Endothelial cell of umbilical vein (primary cell): ENCODE results near the gene GARS1. TPM values are rescaled to one million over a fixed set of nuclear protein-coding genes. Genes with fewer than 3 reads are reported as not detected.

Experiments
- BruUV-seq: library from RNA; stranded (reverse); fragments of 400-500 nt; replicated peaks from 2 replicates; lab custom pipeline; 2021; lab: Mats Ljungman, UMichigan
- CTCF ChIA-PET: fragments of 300-600, 350-600 bp; sonication (Branson Sonifier 250); formaldehyde crosslinking; loops from one replicate; lab custom pipeline; 2021; ENCODE audit warnings: antibody characterized with exemption, inconsistent platforms; lab: Charles Lee
- POLR2A ChIA-PET: fragments of 300-600, 350-600 bp; sonication (Branson Sonifier 250); formaldehyde crosslinking; loops from one replicate; lab custom pipeline; 2021; ENCODE audit warnings: antibody characterized with exemption, inconsistent platforms; lab: Charles Lee
- DNase-seq: peaks from one replicate; pipeline ENCODE4 v3.0.0-alpha.2; 2011; ENCODE audit warnings: low read depth, low spot score
- FAIRE-seq: peaks from 2 replicates; lab custom pipeline; 2011; peaks lifted over from hg19 to GRCh38; lab: Jason Lieb, UNC
- H2AFZ ChIP-seq: 2 replicates; pipeline ENCODE4 v1.6.0; 2012; ENCODE audit warnings: low read depth, low read length, control low read depth, inconsistent platforms
- H3K27ac ChIP-seq: 2 replicates; pipeline ENCODE4 v1.5.1; 2011; ENCODE audit warnings: low read depth, mild to moderate bottlenecking, control low read depth, low read length, moderate library complexity; ENCODE audit not compliant: insufficient read depth
- H3K27me3 ChIP-seq, 2 experiments: 2 replicates each; pipeline versions ENCODE4 v1.6.0 to v1.6.1; 2011; ENCODE audit warnings: low read length in 2 of 2, mixed read lengths in 1 of 2; ENCODE audit not compliant: control insufficient read depth in 2 of 2, insufficient read depth in 2 of 2
- H3K36me3 ChIP-seq, 2 experiments: 2 replicates in 1 of 2; 3 replicates in 1 of 2; pipeline ENCODE4 v1.5.1; 2011; ENCODE audit warnings: low read length in 2 of 2, mild to moderate bottlenecking in 1 of 2, moderate library complexity in 1 of 2; ENCODE audit not compliant: control insufficient read depth in 2 of 2, insufficient read depth in 2 of 2; ENCODE audit errors: extremely low read depth in 1 of 2
- H3K4me1 ChIP-seq: 3 replicates; pipeline ENCODE4 v1.5.1; 2011; ENCODE audit warnings: mild to moderate bottlenecking, low read length; ENCODE audit not compliant: control insufficient read depth, insufficient read depth; ENCODE audit errors: extremely low read depth
- H3K4me2 ChIP-seq: 2 replicates; pipeline ENCODE4 v1.6.1; 2011; ENCODE audit warnings: low read length, control low read depth, mixed read lengths; ENCODE audit not compliant: insufficient read depth
- H3K4me3 ChIP-seq, 3 experiments: fragments of 200-600 bp in 1 of 3; sonication (generic), shearing (Covaris generic) in 1 of 3; replicated peaks in 1 of 3; 2 replicates each; pipeline ENCODE4 v1.5.1; 2011 to 2016; ENCODE audit warnings: control low read depth in 3 of 3, low read length in 3 of 3, mild to moderate bottlenecking in 2 of 3, inconsistent platforms in 1 of 3, low read depth in 1 of 3, moderate library complexity in 1 of 3; ENCODE audit not compliant: insufficient read depth in 1 of 3
- H3K79me2 ChIP-seq: 2 replicates; pipeline ENCODE4 v1.6.0; 2012; ENCODE audit warnings: low read length, inconsistent platforms; ENCODE audit not compliant: control insufficient read depth, insufficient read depth
- H3K9ac ChIP-seq: replicated peaks from 2 replicates; pipeline ENCODE3; 2011; ENCODE audit warnings: low read length, control low read depth; ENCODE audit not compliant: insufficient read depth; ENCODE audit errors: extremely low read depth
- H3K9me1 ChIP-seq: replicated peaks from 3 replicates; pipeline ENCODE4 v1.6.0; 2011; ENCODE audit warnings: mild to moderate bottlenecking, low read length; ENCODE audit not compliant: control insufficient read depth, insufficient read depth; ENCODE audit errors: extremely low read depth
- H3K9me3 ChIP-seq: replicated peaks from 2 replicates; pipeline ENCODE4 v1.5.1; 2012; ENCODE audit warnings: low read length, inconsistent platforms; ENCODE audit not compliant: control insufficient read depth, insufficient read depth
- H4K20me1 ChIP-seq: replicated peaks from 2 replicates; pipeline ENCODE3; 2011; ENCODE audit warnings: mild to moderate bottlenecking, low read length; ENCODE audit not compliant: control insufficient read depth, insufficient read depth; ENCODE audit errors: extremely low read depth
- EZH2 ChIP-seq: IDR thresholded peaks from 2 replicates; pipeline ENCODE4 v1.6.1; 2012; ENCODE audit warnings: borderline replicate concordance, low read depth, mild to moderate bottlenecking, moderate library complexity, low read length, inconsistent platforms; ENCODE audit not compliant: severe bottlenecking
- MYC ChIP-seq: IDR thresholded peaks from one replicate; pipeline ENCODE4 v1.6.1; 2011; ENCODE audit warnings: mild to moderate bottlenecking, low read depth, low read length
- POLR2AphosphoS5 ChIP-seq: IDR thresholded peaks from 2 replicates; pipeline ENCODE4 v1.6.1; 2012; ENCODE audit warnings: low read depth, mild to moderate bottlenecking, control low read depth, low read length, moderate library complexity; ENCODE audit not compliant: insufficient read depth
- dilution Hi-C: fragments of 300-500 bp; cut with MboI; formaldehyde crosslinking; loops from one replicate; pipeline ENCODE4 v1.15.0; 2019; ENCODE audit warnings: low sequenced_read_pairs; ENCODE audit not compliant: extremely low pct_ligation_motif_present
- intact Hi-C: fragments of 100-400 bp; cut with micrococcal nuclease; formaldehyde crosslinking; loops from one replicate; pipeline ENCODE4 v1.10.0; 2022
- polyA plus RNA-seq, 4 experiments: library from polyadenylated mRNA; depleted of rRNA in 3 of 4; stranded (reverse) in 3 of 4; unstranded in 1 of 4; fragments of >200 nt; gene quantifications; 2 replicates each; pipeline versions ENCODE4 v1.2.1 to v1.2.3, GENCODE V29; 2011 to 2012; ENCODE audit warnings: missing spikeins in 1 of 4
- total RNA-seq: library from RNA; stranded (reverse); gene quantifications from 2 replicates; pipeline ENCODE4 v1.2.3, GENCODE V29; 2021
- TF ChIP-seq, protein P1 (sequence below), 2 donors: IDR thresholded peaks; 1 replicate in 1 of 2; 2 replicates in 1 of 2; pipeline ENCODE4 v1.5.1; 2011; ENCODE audit warnings: low read length in 2 of 2, mild to moderate bottlenecking in 2 of 2, moderate library complexity in 2 of 2, control low read depth in 1 of 2, inconsistent platforms in 1 of 2, low read depth in 1 of 2; ENCODE audit not compliant: insufficient read depth in 1 of 2; ENCODE audit errors: extremely low read depth in 1 of 2

The GARS1 gene
- total and polyA plus RNA-seq, 2 donors (not counting 3 experiments of a cell fraction or from before 2014, with no cell fraction given) = 194 to 295 TPM

DNA sequence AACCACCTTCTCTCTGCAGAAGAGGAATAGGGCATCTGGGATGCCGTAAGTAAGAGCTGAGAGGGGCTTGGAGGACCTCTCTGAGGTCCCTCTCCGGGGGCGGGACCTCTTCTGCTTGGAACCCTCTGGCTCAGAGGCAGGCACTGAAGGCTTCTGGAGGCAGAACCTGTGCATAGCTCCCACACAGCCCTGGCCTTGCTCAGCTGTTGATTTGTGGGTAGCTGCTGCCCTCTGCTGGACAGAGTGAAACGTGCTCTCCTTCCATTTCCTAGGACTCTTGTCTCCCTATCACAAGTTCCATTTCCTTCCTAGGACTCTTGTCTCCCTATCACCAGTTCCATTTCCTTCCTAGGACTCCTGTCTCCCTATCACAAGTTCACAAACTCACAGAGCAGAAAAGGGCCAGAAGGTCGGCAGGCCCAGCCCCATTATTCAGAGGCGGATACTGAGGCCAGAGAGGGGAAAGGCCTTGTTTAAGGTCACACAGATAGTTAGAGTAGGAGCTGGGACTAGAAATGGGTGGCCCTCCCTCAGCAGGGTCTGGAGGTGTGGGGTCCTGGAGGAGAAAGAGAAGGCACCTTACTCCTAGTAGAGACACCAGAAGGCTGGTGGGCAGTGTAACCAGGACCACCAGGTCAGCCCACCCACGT, 30.3 kb upstream of the GARS1 start:
- dilution Hi-C loops (no loop called here), intact Hi-C loops (loop anchor here (1.0 to 10.0 kb wide), 8 partner anchors 16 to 500 kb away; no protein-coding TSS in a partner anchor)
- CTCF ChIA-PET = interaction anchor here (0.6 to 8.3 kb wide), 44 partner anchors 9 to 686 kb away, joined by 3 to 389 read pairs (median 5); partner anchors contain the start of genes GARS1, GGCT, NOD1 and PLEKHA8
- H3K9ac ChIP-seq = no peak overlapping the region
- no peak overlapping the region for H2AFZ ChIP-seq
- H3K27me3 ChIP-seq = no peaks in the 10 kb centered on the region
- no peaks in the 10 kb centered on the region for H4K20me1 ChIP-seq
- H3K4me1 ChIP-seq = peaks cover 38% of the 10 kb centered on the region
- no peak overlapping the region for H3K4me2 ChIP-seq
- BruUV-seq = no TSS peak
- peak overlapping the region; percentile 50 for H3K27ac ChIP-seq
- no peak overlapping the region for H3K4me3 ChIP-seq
- no peaks in the 10 kb centered on the region for H3K9me1 ChIP-seq
- no peaks in the 10 kb centered on the region for H3K36me3 ChIP-seq
- no peak for TF ChIP-seq EZH2
- TF ChIP-seq, protein P1, sequence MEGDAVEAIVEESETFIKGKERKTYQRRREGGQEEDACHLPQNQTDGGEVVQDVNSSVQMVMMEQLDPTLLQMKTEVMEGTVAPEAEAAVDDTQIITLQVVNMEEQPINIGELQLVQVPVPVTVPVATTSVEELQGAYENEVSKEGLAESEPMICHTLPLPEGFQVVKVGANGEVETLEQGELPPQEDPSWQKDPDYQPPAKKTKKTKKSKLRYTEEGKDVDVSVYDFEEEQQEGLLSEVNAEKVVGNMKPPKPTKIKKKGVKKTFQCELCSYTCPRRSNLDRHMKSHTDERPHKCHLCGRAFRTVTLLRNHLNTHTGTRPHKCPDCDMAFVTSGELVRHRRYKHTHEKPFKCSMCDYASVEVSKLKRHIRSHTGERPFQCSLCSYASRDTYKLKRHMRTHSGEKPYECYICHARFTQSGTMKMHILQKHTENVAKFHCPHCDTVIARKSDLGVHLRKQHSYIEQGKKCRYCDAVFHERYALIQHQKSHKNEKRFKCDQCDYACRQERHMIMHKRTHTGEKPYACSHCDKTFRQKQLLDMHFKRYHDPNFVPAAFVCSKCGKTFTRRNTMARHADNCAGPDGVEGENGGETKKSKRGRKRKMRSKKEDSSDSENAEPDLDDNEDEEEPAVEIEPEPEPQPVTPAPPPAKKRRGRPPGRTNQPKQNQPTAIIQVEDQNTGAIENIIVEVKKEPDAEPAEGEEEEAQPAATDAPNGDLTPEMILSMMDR (IDR thresholded peaks at IDR 0.05; ENCODE audit: extremely low read depth in 1 of 2, insufficient read depth in 1 of 2, low read depth in 1 of 2, low read length in 2 of 2) = peak; percentile 70 to 88
- DNase-seq (peak; percentile 89), FAIRE-seq (peak; percentile 94)
- POLR2A ChIA-PET = interaction anchor here (1.0 to 2.4 kb wide), 3 partner anchors 13 to 95 kb away, joined by 3 to 9 read pairs (median 4); no protein-coding TSS in a partner anchor
- no peaks in the 10 kb centered on the region for H3K9me3 ChIP-seq
- no peaks in the 10 kb centered on the region for H3K79me2 ChIP-seq

DNA sequence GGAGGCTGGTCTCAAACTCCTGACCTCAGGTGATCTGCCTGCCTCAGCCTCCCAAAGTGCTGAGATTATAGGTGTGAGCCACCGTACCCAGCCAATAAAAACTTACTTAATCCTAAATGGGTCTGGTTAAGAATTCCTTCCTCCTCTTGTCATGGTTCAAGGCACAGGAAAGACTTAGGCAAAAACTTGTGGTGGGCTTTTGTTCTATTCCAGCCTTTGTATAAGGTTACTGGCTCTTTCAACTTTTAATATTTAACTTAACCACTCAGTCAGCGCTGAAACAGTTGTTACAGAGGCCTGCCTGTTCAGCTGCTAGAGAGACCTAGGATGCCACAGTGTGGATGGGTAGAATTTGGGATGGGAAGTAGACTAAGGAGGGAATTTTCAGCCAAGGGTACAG, 28.1 kb upstream of the GARS1 start:
- no peak overlapping the region for H2AFZ ChIP-seq
- CTCF ChIA-PET = interaction anchor here (4.1 to 8.3 kb wide), 2 partner anchors 17 to 402 kb away, joined by 17 to 389 read pairs; no protein-coding TSS in a partner anchor
- no peak overlapping the region for H3K4me2 ChIP-seq
- no peak overlapping the region for H3K9ac ChIP-seq
- H3K9me1 ChIP-seq = no peaks in the 10 kb centered on the region
- dilution Hi-C loops (no loop called here), intact Hi-C loops (loop anchor here (10.0 kb wide), 1 partner anchor 502 kb away; no protein-coding TSS in a partner anchor)
- peaks cover 25% of the 10 kb centered on the region for H3K4me1 ChIP-seq
- H3K27ac ChIP-seq = no peak overlapping the region
- DNase-seq (no peak), FAIRE-seq (no peak)
- no peaks in the 10 kb centered on the region for H3K9me3 ChIP-seq
- TF ChIP-seq POLR2AphosphoS5 = no peak
- TF ChIP-seq, protein P1 (IDR thresholded peaks at IDR 0.05; ENCODE audit: extremely low read depth in 1 of 2, insufficient read depth in 1 of 2, low read depth in 1 of 2, low read length in 2 of 2) = no peak
- TF ChIP-seq MYC = no peak
- no peak overlapping the region for H3K4me3 ChIP-seq
- no peaks in the 10 kb centered on the region for H3K36me3 ChIP-seq
- no peaks in the 10 kb centered on the region for H3K79me2 ChIP-seq
- POLR2A ChIA-PET = no interaction called here
- no peaks in the 10 kb centered on the region for H4K20me1 ChIP-seq
- BruUV-seq = no TSS peak
- H3K27me3 ChIP-seq = no peaks in the 10 kb centered on the region
